GM18511 (cell line): ENCODE measurements around the gene AGRP.
A peak's percentile ranks its signal among the peaks of the same experiment; 100 is the strongest.
"Not testable (repeated sequence)": the region's sequence is repeated elsewhere in the genome, so short reads cannot be mapped to it uniquely, and the experiment has no call there.

ENCODE experiments used
- ATAC-seq: cut with Tn5 transposase; IDR thresholded peaks from one replicate; pipeline ENCODE4 v1.9.1; 2021; ENCODE audit warnings: mild to moderate bottlenecking, moderate library complexity; ENCODE audit not compliant: unreplicated experiment

Gene AGRP

DNA sequence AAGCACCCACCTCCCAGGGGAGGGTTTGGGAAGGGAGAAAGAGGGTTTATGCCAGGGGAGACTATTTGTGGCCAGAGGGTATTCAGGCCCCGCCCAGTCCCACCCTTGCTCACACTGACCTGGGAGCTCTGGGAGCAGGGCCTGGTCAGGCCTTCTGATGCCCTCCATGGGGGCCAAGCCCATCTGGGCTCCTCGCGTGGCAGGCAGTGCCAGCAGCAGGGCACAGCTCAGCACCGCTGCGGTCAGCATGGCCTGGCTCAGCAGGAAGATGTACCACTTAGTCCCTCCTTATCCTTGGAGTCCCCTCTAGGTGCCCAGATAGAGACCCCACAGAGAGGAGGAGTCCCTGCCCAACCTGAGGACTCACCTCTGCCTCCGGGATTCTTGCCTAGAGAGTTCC lies at the start of gene AGRP:
TSS of gene AGRP (minus strand) at position 398 of the 400 bp plus-strand sequence. CDS start at position 249, 149 bp downstream.
- ATAC-seq, result no peak

GRCh38 chr16:67531247-67531646 lies 47.9 kb upstream of the AGRP start:
- ATAC-seq, result no peak

DNA sequence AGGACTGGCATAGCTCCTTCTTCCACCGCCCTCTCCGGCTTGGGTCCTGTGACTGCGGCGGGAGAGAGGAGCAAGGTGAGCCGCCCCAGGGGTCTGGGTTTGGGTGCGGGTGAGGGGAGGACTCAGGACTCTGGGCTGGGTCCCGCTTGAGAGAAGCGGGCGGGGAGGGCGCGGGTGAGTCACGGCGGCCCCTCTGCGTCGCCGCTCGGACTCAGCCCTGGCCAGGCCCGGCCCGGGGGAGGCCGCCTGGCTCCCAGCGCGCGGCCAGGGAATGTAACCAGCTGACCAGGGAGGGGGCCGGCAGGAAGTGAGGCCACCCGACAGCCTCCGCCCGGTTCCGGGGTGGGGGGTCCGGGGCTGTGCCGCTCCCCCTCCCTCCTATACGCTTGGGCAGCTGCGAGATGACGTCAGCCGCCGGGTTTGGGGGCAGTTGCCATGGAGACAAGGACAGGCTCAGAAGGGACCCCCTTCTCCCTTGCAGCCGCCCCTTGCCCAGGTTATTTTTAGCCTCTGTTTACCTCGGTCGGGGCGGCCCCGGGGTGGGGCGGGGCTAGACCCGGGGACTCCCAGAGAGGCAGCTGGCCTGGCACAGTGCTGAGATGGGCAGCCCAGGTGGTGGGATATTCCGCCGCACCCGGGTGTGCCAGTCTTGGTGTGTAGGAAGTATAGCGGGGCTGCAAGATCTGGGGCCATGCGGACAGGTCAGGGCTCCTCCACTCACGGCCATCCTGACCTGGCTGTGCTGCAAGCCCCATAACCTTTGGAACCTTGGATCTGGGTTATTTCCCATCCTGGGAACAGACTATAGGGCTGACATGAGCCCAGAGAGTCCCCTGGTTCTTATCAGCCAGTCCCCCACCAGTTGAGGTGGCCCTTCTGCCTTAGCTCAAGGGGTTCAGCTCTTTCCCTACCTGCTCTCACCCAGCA lies 46.9 kb upstream of the AGRP start:
- peak; percentile 42 for ATAC-seq

DNA sequence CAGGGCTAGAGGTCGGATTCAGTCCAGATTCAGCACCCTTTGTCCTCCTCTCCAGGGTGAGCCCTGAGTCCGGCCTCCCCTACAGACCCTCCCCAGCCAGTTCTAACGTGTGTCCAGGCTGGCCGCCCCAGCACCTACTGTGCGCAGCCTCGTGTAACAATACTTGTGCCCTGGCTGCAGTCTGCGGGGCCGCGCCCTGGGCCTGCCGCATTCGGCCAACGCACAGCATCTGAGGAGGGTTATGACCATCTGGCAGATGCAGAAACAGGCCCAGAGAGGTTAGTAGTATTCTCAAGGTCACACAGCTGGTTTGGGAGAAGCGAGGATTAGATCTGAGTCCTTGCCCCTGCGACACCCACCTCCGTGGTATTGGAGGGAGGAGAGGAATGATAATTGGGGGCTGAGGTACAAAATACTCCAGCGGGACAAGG lies 46.2 kb upstream of the AGRP start:
- no peak for ATAC-seq

- no peak for ATAC-seq
These were observed 45.7 kb upstream of the AGRP start for GRCh38 chr16:67528870-67529581.

- no peak for ATAC-seq
These were observed 45.0 kb upstream of the AGRP start, which contains the start of gene RIPOR1 for GRCh38 chr16:67528222-67528869. Gene RIPOR1, plus strand, starts transcription at chr16:67528829. Its CDS starts 9,618 bp downstream, at chr16:67538447.

DNA sequence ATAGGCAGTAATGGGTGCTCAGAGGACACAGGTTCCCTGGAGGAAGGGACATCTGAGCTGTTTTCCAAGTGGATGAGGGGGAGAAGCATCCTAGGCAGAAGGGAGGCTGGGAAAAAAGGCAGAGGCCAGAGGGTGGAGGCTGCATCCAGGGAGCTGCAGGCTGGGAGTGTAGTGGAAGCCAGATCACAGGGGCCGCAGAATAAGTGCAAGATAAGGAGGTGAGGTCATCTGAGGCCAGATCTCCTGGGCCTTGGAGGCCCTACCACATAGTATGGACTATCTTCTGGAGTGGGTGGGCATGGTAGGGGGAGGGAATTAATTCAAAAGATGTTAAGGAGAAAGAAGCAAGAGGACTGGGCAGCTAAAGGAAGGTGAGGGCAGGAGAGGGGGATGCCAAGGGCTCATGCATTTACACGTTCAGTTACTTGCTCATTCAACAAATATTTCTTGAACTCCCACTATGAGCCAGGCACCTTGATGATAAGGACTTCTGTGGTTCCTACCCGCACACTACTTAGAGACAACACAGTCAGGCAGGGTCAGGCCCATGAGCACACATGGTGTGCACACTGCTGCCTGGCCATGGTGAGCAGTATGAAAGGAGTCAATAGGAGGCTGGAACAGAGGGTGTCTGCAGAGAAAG lies 42.9 kb upstream of the AGRP start:
- no peak for ATAC-seq

GRCh38 chr16:67525176-67525860 lies 42.0 kb upstream of the AGRP start:
- no peak for ATAC-seq

DNA sequence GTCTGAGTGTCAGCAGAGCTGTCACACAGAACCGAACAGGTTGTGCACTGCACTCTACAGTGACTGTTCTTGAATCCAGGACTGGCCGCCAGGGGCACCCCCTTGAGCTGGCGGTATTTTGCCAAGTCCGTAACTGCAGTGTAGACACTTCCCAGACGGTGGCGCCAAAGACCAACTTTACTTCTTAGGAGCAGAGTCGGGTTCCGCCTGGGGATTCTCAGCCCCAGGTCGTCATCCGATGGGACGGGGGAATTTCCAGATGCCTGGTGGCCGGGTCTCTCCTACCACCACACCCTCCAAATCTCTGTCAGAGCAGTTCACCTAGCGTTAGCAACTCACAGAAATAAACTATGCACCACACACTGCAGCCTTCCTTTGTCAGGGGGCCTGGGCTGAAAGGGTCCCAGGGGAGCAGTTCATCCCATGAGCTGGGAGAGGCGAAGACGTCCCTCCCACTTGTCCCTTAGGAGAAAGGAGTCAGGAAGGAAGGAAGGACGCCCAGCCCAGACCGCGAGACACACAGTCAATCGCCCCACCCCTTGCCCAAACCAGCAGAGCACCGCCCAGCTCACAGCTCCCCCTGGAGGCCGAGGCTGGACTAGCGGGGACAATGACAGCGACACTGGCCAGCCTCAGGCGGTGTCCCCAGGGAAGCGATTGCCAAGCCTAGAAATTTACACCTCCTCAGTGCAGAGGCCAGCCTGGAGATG lies 37.9 kb upstream of the AGRP start:
- peak; percentile 72 for ATAC-seq

DNA sequence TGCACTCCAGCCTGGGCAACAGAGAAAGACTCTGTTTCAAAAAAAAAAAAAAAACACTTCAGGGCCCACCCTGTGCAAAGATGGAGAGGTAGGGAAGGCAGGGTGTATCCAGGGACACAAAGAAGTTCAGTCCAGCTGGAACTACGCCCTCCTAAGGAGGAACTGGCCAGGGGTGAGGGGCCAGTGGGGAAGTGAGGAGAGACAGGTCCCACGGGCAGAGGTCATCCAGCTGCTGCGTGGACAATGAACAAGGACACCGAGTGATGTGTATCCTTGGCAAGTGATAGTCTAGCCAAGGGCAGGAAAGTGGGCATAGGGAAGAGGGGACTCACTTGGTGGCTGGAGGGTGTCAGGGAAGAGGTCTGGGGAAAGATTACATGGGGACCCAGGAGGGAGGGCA lies 35.9 kb upstream of the AGRP start:
- no peak for ATAC-seq

- ATAC-seq, result no peak
These were observed 35.3 kb upstream of the AGRP start for GRCh38 chr16:67518676-67519075.

DNA sequence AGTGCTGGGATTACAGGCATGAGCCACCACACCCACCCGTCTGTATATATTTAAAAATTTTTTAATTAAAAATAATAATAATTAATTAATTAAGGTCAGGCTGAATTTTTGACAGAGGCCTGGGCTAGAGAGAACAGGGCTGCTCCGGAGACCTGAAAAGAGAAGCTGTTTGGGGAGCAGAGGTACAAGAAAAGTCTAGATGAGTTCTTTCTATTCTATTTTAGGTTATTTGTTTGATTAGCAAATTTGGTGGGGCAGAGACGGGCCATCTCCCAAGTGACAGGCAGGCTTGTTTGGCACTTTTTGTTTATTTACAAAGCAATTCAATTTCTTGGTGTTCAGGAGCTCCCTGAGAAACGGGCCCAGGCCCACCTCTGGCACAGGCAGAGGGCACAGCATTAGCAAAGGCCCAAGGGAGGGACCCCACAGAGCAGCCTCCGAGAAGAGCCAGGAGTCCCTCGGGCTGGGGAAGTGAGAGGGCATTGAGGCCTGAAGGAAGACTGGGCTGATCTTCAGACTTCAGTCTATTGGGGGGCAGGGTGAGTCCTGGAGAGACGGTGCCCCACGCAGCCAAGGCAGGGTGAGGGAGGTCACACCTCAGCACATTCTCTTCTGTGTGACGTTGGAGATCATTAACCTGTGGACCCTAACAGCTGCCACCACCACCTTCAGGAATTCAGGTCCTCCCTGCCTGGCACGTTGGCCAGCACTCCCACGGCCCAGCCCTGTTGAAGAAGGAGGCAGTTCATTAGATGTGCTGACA lies 34.5 kb upstream of the AGRP start:
- peak; percentile 50 for ATAC-seq

GRCh38 chr16:67517155-67517445 lies 33.8 kb upstream of the AGRP start:
- ATAC-seq, result no peak

- no peak for ATAC-seq
These were observed 33.2 kb upstream of the AGRP start for GRCh38 chr16:67516296-67517154.

DNA sequence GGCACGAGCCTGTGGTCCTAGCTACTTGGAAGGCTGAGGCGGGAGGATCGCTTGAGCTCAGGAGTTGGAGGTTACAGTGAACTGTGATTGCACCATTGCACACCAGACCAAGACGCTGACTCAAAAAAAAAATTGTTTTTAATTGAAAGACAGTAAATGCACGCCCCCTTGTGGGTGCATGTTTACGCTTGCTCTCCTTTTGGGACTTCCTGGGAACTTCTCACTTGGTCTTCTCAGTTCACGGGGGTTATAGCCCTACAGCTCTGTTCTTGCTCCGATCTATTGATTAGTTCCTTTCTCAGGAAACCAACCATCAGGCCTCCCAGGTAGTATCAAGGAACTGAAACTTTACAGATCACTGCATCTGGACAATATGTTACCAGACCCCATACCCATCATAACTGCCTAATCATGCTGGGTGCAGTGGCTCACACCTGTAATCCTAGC lies 31.1 kb upstream of the AGRP start:
- peak; percentile 57 for ATAC-seq

- ATAC-seq, result not testable (repeated sequence)
These were observed 30.5 kb upstream of the AGRP start for GRCh38 chr16:67513892-67514291.

DNA sequence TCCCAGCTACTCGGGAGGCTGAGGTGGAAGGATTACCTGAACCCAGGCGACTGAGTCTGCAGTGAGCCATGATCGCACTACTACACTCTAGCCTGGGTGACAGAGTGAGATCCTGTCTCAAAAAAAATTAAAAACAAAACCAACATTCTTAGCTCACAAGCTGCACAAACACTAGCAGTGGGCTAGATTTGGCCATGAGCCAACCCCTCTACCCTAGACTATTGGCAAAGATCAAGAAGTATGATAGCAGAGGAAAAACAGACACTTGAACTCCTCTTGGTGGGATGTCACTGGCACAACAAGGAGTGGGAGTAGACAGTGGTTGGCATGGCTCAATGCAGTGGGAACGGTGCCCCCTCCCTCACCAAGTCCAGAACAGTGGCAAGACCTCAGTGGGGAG lies 25.7 kb upstream of the AGRP start:
- ATAC-seq, result no peak

GRCh38 chr16:67506468-67506867 lies 23.1 kb upstream of the AGRP start:
- no peak for ATAC-seq
